Upper lobe of right lung (tissue), 1 donor: ENCODE data around the gene FANCC. TPM values are rescaled to one million over a fixed set of nuclear protein-coding genes. Genes with fewer than 3 reads are reported as not detected.

ENCODE experiments used
- ATAC-seq: fragments of 200-7000 bp; cut with Tn5 transposase; one replicate; pipeline ENCODE4 v1.9.1; 2020; ENCODE audit warnings: mild to moderate bottlenecking, moderate library complexity
- DNase-seq: peaks from one replicate; pipeline ENCODE4 v3.0.0-alpha.2; 2020
- H3K27ac ChIP-seq: fragments of 200-600 bp; one replicate; pipeline ENCODE4 v1.8.0; 2022
- H3K27me3 ChIP-seq: fragments of 200-600 bp; one replicate; pipeline ENCODE4 v1.8.0; 2022; ENCODE audit warnings: mild to moderate bottlenecking
- H3K36me3 ChIP-seq: fragments of 200-600 bp; one replicate; pipeline ENCODE4 v1.8.0; 2022
- H3K4me1 ChIP-seq: fragments of 200-600 bp; one replicate; pipeline ENCODE4 v1.8.0; 2022
- H3K4me3 ChIP-seq: fragments of 200-600 bp; one replicate; pipeline ENCODE4 v1.8.0; 2022; ENCODE audit warnings: mild to moderate bottlenecking
- H3K9me3 ChIP-seq: fragments of 200-600 bp; one replicate; pipeline ENCODE4 v1.8.0; 2022
- CTCF ChIP-seq: fragments of 200-600 bp; IDR thresholded peaks from one replicate; pipeline ENCODE4 v1.8.0; 2022; ENCODE audit warnings: antibody characterized with exemption
- intact Hi-C: fragments of 100-400 bp; cut with DNase I; formaldehyde crosslinking; loops from one replicate; pipeline ENCODE4 v1.11.0; 2022
- total RNA-seq: library from RNA; stranded (reverse); fragmentation: NEBNext Ultra II Directional; extraction: Animal tissue kit (Norgen Biotek cat#: 25700); gene quantifications from one replicate; pipeline ENCODE4 v1.2.1, GENCODE V29; 2021
- donor health status: DM: no; HTN: yes; CAD: no; lungs with severe emphysema.

The FANCC gene
- total RNA-seq, 1 donor from 2014 or later, result 13.5 TPM

- no peak for DNase-seq
- Histone ChIP-seq H3K36me3 (no peaks in the 10 kb centered on the region), H3K27ac (no peak overlapping the region), H3K27me3 (no peaks in the 10 kb centered on the region), H3K9me3 (no peaks in the 10 kb centered on the region), H3K4me3 (no peak overlapping the region), H3K4me1 (peaks cover 8% of the 10 kb centered on the region)
- intact Hi-C loops, result no loop called here
- no peak for TF ChIP-seq CTCF
- no peak for ATAC-seq
Observed at GRCh38 chr9:95292226-95292625, 25.3 kb downstream of the FANCC start.

GRCh38 chr9:95286151-95286550 is 31.4 kb downstream of the FANCC start:
- no peak for TF ChIP-seq CTCF
- no peak for ATAC-seq
- Histone ChIP-seq H3K27me3 (no peaks in the 10 kb centered on the region), H3K36me3 (no peaks in the 10 kb centered on the region), H3K4me1 (peaks cover 13% of the 10 kb centered on the region), H3K27ac (no peak overlapping the region), H3K4me3 (no peak overlapping the region), H3K9me3 (peaks cover 2% of the 10 kb centered on the region)
- no peak for DNase-seq
- intact Hi-C loops, result no loop called here

- no peaks in the 10 kb centered on the region for H3K27me3 ChIP-seq
- no peak for DNase-seq
- H3K4me1 ChIP-seq, result peaks cover 13% of the 10 kb centered on the region
- no peaks in the 10 kb centered on the region for H3K36me3 ChIP-seq
- no peak overlapping the region for H3K27ac ChIP-seq
- TF ChIP-seq CTCF, result no peak
- intact Hi-C loops, result no loop called here
- ATAC-seq, result no peak
- no peak overlapping the region for H3K4me3 ChIP-seq
- H3K9me3 ChIP-seq, result peaks cover 10% of the 10 kb centered on the region
Observed at GRCh38 chr9:95285307-95285706, 32.2 kb downstream of the FANCC start.

GRCh38 chr9:95284162-95285080 is 33.1 kb downstream of the FANCC start:
- ATAC-seq (no peak), DNase-seq (no peak)
- H3K4me3 ChIP-seq, result no peak overlapping the region
- no peak overlapping the region for H3K27ac ChIP-seq
- H3K27me3 ChIP-seq, result no peaks in the 10 kb centered on the region
- no peaks in the 10 kb centered on the region for H3K36me3 ChIP-seq
- peaks cover 10% of the 10 kb centered on the region for H3K9me3 ChIP-seq
- H3K4me1 ChIP-seq, result peaks cover 13% of the 10 kb centered on the region
- intact Hi-C loops, result no loop called here
- no peak for TF ChIP-seq CTCF

- no peak for TF ChIP-seq CTCF
- Histone ChIP-seq H3K27ac (no peak overlapping the region), H3K36me3 (no peaks in the 10 kb centered on the region), H3K4me3 (no peak overlapping the region), H3K4me1 (peaks cover 13% of the 10 kb centered on the region), H3K9me3 (peaks cover 10% of the 10 kb centered on the region), H3K27me3 (no peaks in the 10 kb centered on the region)
- ATAC-seq (no peak), DNase-seq (no peak)
- intact Hi-C loops, result no loop called here
Observed at GRCh38 chr9:95283673-95284072, 33.8 kb downstream of the FANCC start.
